Thymus (tissue), 11 donors: Measurements from ENCODE around the gene OCA2. TPM values are rescaled to one million over a fixed set of nuclear protein-coding genes. Genes with fewer than 3 reads are reported as not detected.

Experiments used
- DNase-seq, 9 donors: peaks; one replicate each; pipeline ENCODE4 v3.0.0-alpha.2; 2013; ENCODE audit warnings: low spot score in 9 of 9, low read depth in 6 of 9, missing footprints in 1 of 9
- H3K27ac ChIP-seq, 2 donors: one replicate each; pipeline ENCODE4 v1.5.1; 2013; ENCODE audit warnings: control low read depth in 1 of 2, low read depth in 1 of 2, low read length in 1 of 2, mild to moderate bottlenecking in 1 of 2, moderate library complexity in 1 of 2
- H3K27me3 ChIP-seq, 2 donors: one replicate each; pipeline ENCODE4 v1.5.1; 2013; ENCODE audit warnings: low read length in 1 of 2; ENCODE audit not compliant: control insufficient read depth in 2 of 2, insufficient read depth in 1 of 2
- H3K36me3 ChIP-seq, 2 donors: one replicate each; pipeline ENCODE4 v1.5.1; 2013; ENCODE audit warnings: low read length in 1 of 2, mild to moderate bottlenecking in 1 of 2, moderate library complexity in 1 of 2; ENCODE audit not compliant: control insufficient read depth in 2 of 2, insufficient read depth in 2 of 2
- H3K4me1 ChIP-seq, 2 donors: one replicate each; pipeline ENCODE4 v1.5.1; 2013; ENCODE audit warnings: low read length in 2 of 2; ENCODE audit not compliant: control insufficient read depth in 2 of 2, insufficient read depth in 2 of 2
- H3K4me3 ChIP-seq, 2 donors: one replicate each; pipeline ENCODE4 v1.5.1; 2013; ENCODE audit warnings: low read length in 2 of 2, control low read depth in 1 of 2, mild to moderate bottlenecking in 1 of 2
- H3K9me3 ChIP-seq, 2 donors: one replicate each; pipeline ENCODE4 v1.5.1; 2013; ENCODE audit warnings: low read length in 1 of 2, mild to moderate bottlenecking in 1 of 2; ENCODE audit not compliant: control insufficient read depth in 2 of 2, insufficient read depth in 1 of 2
- WGBS: extraction: QIAGEN DNeasy Blood & Tissue Kit; methylation state at CpG from one replicate; pipeline ENCODE4 v1.1.7; 2013; 5-methylcytosine and 5-hydroxymethylcytosine counted together
- polyA plus RNA-seq: library from polyadenylated mRNA; stranded (reverse); fragments of 200-250 nt; gene quantifications from one replicate; pipeline ENCODE4 v1.2.3, GENCODE V29; 2013
- total RNA-seq: library from RNA; stranded (reverse); fragments of 120-200 nt; gene quantifications from one replicate; pipeline ENCODE4 v1.2.4, GENCODE V29; 2013
- donor health status: healthy.

The OCA2 gene
- total and polyA plus RNA-seq, 2 donors = 0.99 to 1.2 TPM

- WGBS = 84% methylated on average over 1 of the region's 1 CpG
- no peaks in the 10 kb centered on the region for H3K36me3 ChIP-seq
Measured at GRCh38 chr15:27937851-27938250, 161.3 kb downstream of the OCA2 start.

GRCh38 chr15:27936164-27936563 is 163.0 kb downstream of the OCA2 start:
- Histone ChIP-seq H3K4me1 (no peaks in the 10 kb centered on the region), H3K9me3 (no peaks in the 10 kb centered on the region), H3K36me3 (no peaks in the 10 kb centered on the region), H3K27ac (no peak overlapping the region), H3K4me3 (no peak overlapping the region), H3K27me3 (no peaks in the 10 kb centered on the region)
- WGBS = 83% methylated on average over 2 of the region's 2 CpGs
- DNase-seq = no peak

More at GRCh38 chr15:27937851-27938250, 161.3 kb downstream of the OCA2 start:
- H3K4me3 ChIP-seq = no peak overlapping the region
- H3K27me3 ChIP-seq = no peaks in the 10 kb centered on the region
- no peak overlapping the region for H3K27ac ChIP-seq
- DNase-seq = no peak
- no peaks in the 10 kb centered on the region for H3K9me3 ChIP-seq
- no peaks in the 10 kb centered on the region for H3K4me1 ChIP-seq

GRCh38 chr15:27935328-27935727 is 163.8 kb downstream of the OCA2 start:
- Histone ChIP-seq H3K4me3 (no peak overlapping the region), H3K27me3 (no peaks in the 10 kb centered on the region), H3K36me3 (no peaks in the 10 kb centered on the region), H3K9me3 (no peaks in the 10 kb centered on the region), H3K4me1 (no peaks in the 10 kb centered on the region), H3K27ac (no peak overlapping the region)
- no peak for DNase-seq
- WGBS = 95% methylated on average over 4 of the region's 4 CpGs

- Histone ChIP-seq H3K27ac (no peak overlapping the region), H3K4me1 (no peaks in the 10 kb centered on the region), H3K36me3 (no peaks in the 10 kb centered on the region), H3K27me3 (no peaks in the 10 kb centered on the region), H3K4me3 (no peak overlapping the region), H3K9me3 (no peaks in the 10 kb centered on the region)
- 84% methylated on average over 9 of the region's 9 CpGs for WGBS
- no peak for DNase-seq
Measured at GRCh38 chr15:27934782-27935181, 164.3 kb downstream of the OCA2 start.

- Histone ChIP-seq H3K9me3 (no peaks in the 10 kb centered on the region), H3K27ac (no peak overlapping the region), H3K27me3 (no peaks in the 10 kb centered on the region), H3K4me3 (no peak overlapping the region), H3K4me1 (no peaks in the 10 kb centered on the region), H3K36me3 (no peaks in the 10 kb centered on the region)
- no peak for DNase-seq
- WGBS = 96% methylated on average over 6 of the region's 6 CpGs
Measured at GRCh38 chr15:27933562-27933961, 165.6 kb downstream of the OCA2 start.

GRCh38 chr15:27932600-27932999 is 166.5 kb downstream of the OCA2 start:
- no peak overlapping the region for H3K27ac ChIP-seq
- H3K36me3 ChIP-seq = no peaks in the 10 kb centered on the region
- H3K27me3 ChIP-seq = no peaks in the 10 kb centered on the region
- WGBS = 96% methylated on average over 3 of the region's 3 CpGs
- no peaks in the 10 kb centered on the region for H3K4me1 ChIP-seq
- no peak for DNase-seq
- no peak overlapping the region for H3K4me3 ChIP-seq
- H3K9me3 ChIP-seq = no peaks in the 10 kb centered on the region

GRCh38 chr15:27928386-27928785 is 170.7 kb downstream of the OCA2 start:
- Histone ChIP-seq H3K4me1 (no peaks in the 10 kb centered on the region), H3K4me3 (no peak overlapping the region), H3K9me3 (no peaks in the 10 kb centered on the region), H3K27ac (no peak overlapping the region), H3K36me3 (no peaks in the 10 kb centered on the region), H3K27me3 (no peaks in the 10 kb centered on the region)
- WGBS = 78% methylated on average over 1 of the region's 1 CpG
- DNase-seq = no peak

GRCh38 chr15:27912283-27912682 is 186.8 kb downstream of the OCA2 start:
- WGBS = 92% methylated on average over 3 of the region's 3 CpGs
- H3K4me3 ChIP-seq = no peak overlapping the region
- H3K27me3 ChIP-seq = no peaks in the 10 kb centered on the region
- H3K36me3 ChIP-seq = no peaks in the 10 kb centered on the region
- no peaks in the 10 kb centered on the region for H3K9me3 ChIP-seq
- DNase-seq = no peak
- H3K4me1 ChIP-seq = no peaks in the 10 kb centered on the region
- H3K27ac ChIP-seq = no peak overlapping the region

GRCh38 chr15:27906802-27907201 is 192.3 kb downstream of the OCA2 start:
- 91% methylated on average over 4 of the region's 4 CpGs for WGBS

GRCh38 chr15:27903405-27903804 is 195.7 kb downstream of the OCA2 start:
- 97% methylated on average over 9 of the region's 9 CpGs for WGBS
- H3K9me3 ChIP-seq = peaks cover 0 to 13% of the 10 kb centered on the region in 2 donors
- H3K27me3 ChIP-seq = no peaks in the 10 kb centered on the region
- H3K27ac ChIP-seq = no peak overlapping the region
- H3K4me1 ChIP-seq = no peaks in the 10 kb centered on the region
- no peaks in the 10 kb centered on the region for H3K36me3 ChIP-seq
- no peak for DNase-seq
- H3K4me3 ChIP-seq = no peak overlapping the region

More at GRCh38 chr15:27906802-27907201, 192.3 kb downstream of the OCA2 start:
- peaks cover 0 to 13% of the 10 kb centered on the region in 2 donors for H3K9me3 ChIP-seq
- H3K4me1 ChIP-seq = no peaks in the 10 kb centered on the region
- no peaks in the 10 kb centered on the region for H3K36me3 ChIP-seq
- no peaks in the 10 kb centered on the region for H3K27me3 ChIP-seq
- H3K4me3 ChIP-seq = no peak overlapping the region
- no peak for DNase-seq
- H3K27ac ChIP-seq = no peak overlapping the region
